ENCODE data around the gene CD47. TPM values are rescaled to one million over a fixed set of nuclear protein-coding genes. Genes with fewer than 3 reads are reported as not detected.
A peak's percentile ranks its signal among the peaks of the same experiment; 100 is the strongest.

Gene CD47
- total RNA-seq, 2 experiments from 2014 or later: 88.7 to 91.6 TPM

GRCh38 chr3:108096532-108097321, 5.9 kb upstream of the CD47 start:
- Mint-ChIP-seq H3K4me1 (ENCODE audit: low read depth) (peaks cover 75% of the 10 kb centered on the region), H3K36me3 (ENCODE audit: low read depth) (peaks cover 1% of the 10 kb centered on the region), H3K27me3 (no peaks in the 10 kb centered on the region), H3K27ac (peak overlapping the region; percentile 7), H3K4me3 (peak overlapping the region; percentile 48), H3K9me3 (no peaks in the 10 kb centered on the region)
- ChIA-PET CTCF (interaction anchor here (1.3 to 2.1 kb wide), 2 partner anchors 9 to 26 kb away, joined by 3 to 5 read pairs; no protein-coding TSS in a partner anchor), POLR2A (interaction anchor here (13.4 kb wide), 1 partner anchor 28 kb away, joined by 161 read pairs; no protein-coding TSS in a partner anchor)
- no peak for TF ChIP-seq CTCF (IDR thresholded peaks at IDR 0.05)
- ATAC-seq (no peak), DNase-seq (peak; percentile 35)
- intact Hi-C loops (cut with micrococcal nuclease): no loop called here

- DNase-seq (peak; percentile 38), ATAC-seq (no peak)
- intact Hi-C loops (cut with micrococcal nuclease): no loop called here
- H3K9me3 Mint-ChIP-seq: peaks cover 2% of the 10 kb centered on the region
- no peaks in the 10 kb centered on the region for H3K27me3 Mint-ChIP-seq
- H3K36me3 Mint-ChIP-seq (ENCODE audit: low read depth): peaks cover 9% of the 10 kb centered on the region
- H3K4me1 Mint-ChIP-seq (ENCODE audit: low read depth): peaks cover 51% of the 10 kb centered on the region
- no peak for TF ChIP-seq CTCF (IDR thresholded peaks at IDR 0.05)
- CTCF ChIA-PET: interaction anchor here (0.8 to 2.6 kb wide), 3 partner anchors 13 to 381 kb away, joined by 3 to 12 read pairs (median 5); no protein-coding TSS in a partner anchor
- no peak overlapping the region for H3K4me3 Mint-ChIP-seq
- POLR2A ChIA-PET: interaction anchor here (1.4 to 13.4 kb wide), 3 partner anchors 9 to 40 kb away, joined by 7 to 161 read pairs (median 8); no protein-coding TSS in a partner anchor
- peak overlapping the region; percentile 95 for H3K27ac Mint-ChIP-seq
Measured at GRCh38 chr3:108093616-108094015, 2.8 kb upstream of the CD47 start.

GRCh38 chr3:108093021-108093420, 2.2 kb upstream of the CD47 start:
- intact Hi-C loops (cut with micrococcal nuclease): no loop called here
- ChIA-PET POLR2A (interaction anchor here (1.4 to 13.4 kb wide), 5 partner anchors 9 to 41 kb away, joined by 5 to 161 read pairs (median 7); no protein-coding TSS in a partner anchor), CTCF (interaction anchor here (0.8 to 2.6 kb wide), 6 partner anchors 13 to 385 kb away, joined by 3 to 12 read pairs (median 4); no protein-coding TSS in a partner anchor)
- peaks cover 53% of the 10 kb centered on the region for H3K4me1 Mint-ChIP-seq (ENCODE audit: low read depth)
- DNase-seq (no peak), ATAC-seq (no peak)
- no peak overlapping the region for H3K4me3 Mint-ChIP-seq
- H3K36me3 Mint-ChIP-seq (ENCODE audit: low read depth): peaks cover 9% of the 10 kb centered on the region
- peaks cover 2% of the 10 kb centered on the region for H3K9me3 Mint-ChIP-seq
- no peak for TF ChIP-seq CTCF (IDR thresholded peaks at IDR 0.05)
- peak overlapping the region; percentile 95 for H3K27ac Mint-ChIP-seq
- H3K27me3 Mint-ChIP-seq: no peaks in the 10 kb centered on the region

GRCh38 chr3:108092501-108092900, 1.7 kb upstream of the CD47 start:
- intact Hi-C loops (cut with micrococcal nuclease): no loop called here

More at GRCh38 chr3:108092501-108092900, 1.7 kb upstream of the CD47 start:
- no peak for ATAC-seq
- peak; percentile 29 for DNase-seq
- Mint-ChIP-seq H3K36me3 (ENCODE audit: low read depth) (peaks cover 9% of the 10 kb centered on the region), H3K4me1 (ENCODE audit: low read depth) (peaks cover 49% of the 10 kb centered on the region), H3K27ac (peak overlapping the region; percentile 95), H3K9me3 (peaks cover 2% of the 10 kb centered on the region), H3K27me3 (no peaks in the 10 kb centered on the region), H3K4me3 (no peak overlapping the region)
- CTCF ChIA-PET: interaction anchor here (0.8 to 2.6 kb wide), 6 partner anchors 12 to 385 kb away, joined by 3 to 12 read pairs (median 4); no protein-coding TSS in a partner anchor
- TF ChIP-seq CTCF (IDR thresholded peaks at IDR 0.05): no peak
- POLR2A ChIA-PET: interaction anchor here (1.4 to 13.4 kb wide), 5 partner anchors 10 to 41 kb away, joined by 5 to 161 read pairs (median 7); no protein-coding TSS in a partner anchor

Data from activated CD8-positive, alpha-beta T cell treated with anti-CD3 and anti-CD28 coated beads for 36 hours (primary cell).